Measurements from ENCODE around the gene CNFN.

CNFN gene

GRCh38 chr19:42375415-42376176 is 14.5 kb downstream of the CNFN start:
- no peak for DNase-seq (ENCODE audit: low spot score)

- DNase-seq (ENCODE audit: low spot score), result no peak
Observed at GRCh38 chr19:42374826-42375376, 15.2 kb downstream of the CNFN start.

- no peak for DNase-seq (ENCODE audit: low spot score)
Observed at GRCh38 chr19:42370626-42371175, 19.4 kb downstream of the CNFN start.

DNA sequence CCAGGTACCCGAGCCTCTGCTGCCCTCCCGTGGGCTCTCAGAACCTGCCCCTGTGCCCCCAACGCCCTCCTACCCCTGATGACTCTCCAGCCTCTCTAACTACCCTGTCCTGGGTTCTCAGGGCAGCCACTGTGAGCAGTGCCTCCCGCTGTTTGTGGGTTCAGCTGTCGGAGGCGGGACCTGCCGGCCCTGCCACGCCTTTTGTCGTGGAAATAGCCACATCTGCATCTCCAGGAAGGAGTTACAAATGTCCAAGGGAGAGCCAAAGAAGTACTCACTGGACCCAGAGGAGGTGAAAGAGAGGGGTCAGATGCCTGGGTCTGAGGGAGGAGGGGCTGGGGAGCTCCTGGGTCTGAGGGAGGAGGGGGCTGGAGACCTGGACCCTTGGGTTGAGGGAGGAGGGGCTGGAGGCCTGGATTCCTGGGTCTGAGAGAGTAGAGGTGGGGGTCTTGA is 20.0 kb downstream of the CNFN start:
- no peak for DNase-seq (ENCODE audit: low spot score)

GRCh38 chr19:42369433-42370067 is 20.5 kb downstream of the CNFN start:
- no peak for DNase-seq (ENCODE audit: low spot score)

DNA sequence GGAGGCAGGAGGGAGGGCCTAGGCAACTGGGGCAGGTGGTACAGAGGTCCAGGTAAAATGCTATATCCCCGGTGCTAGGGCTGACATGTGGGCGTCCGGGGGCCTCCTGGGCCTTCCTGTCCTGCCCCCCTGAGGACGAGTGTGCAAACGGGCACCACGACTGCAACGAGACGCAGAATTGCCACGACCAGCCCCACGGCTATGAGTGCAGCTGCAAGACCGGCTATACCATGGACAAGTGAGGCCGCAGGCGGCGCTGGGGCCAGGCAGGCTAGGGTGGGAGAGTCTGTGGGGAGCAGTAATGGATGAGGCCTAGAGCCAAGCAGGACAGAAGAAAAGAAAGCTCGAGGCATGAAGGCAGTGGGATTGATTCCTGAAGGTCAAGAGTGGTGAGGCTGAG is 21.3 kb downstream of the CNFN start:
- DNase-seq (ENCODE audit: low spot score), result no peak

- no peak for DNase-seq (ENCODE audit: low spot score)
Observed at GRCh38 chr19:42368360-42368759, 21.7 kb downstream of the CNFN start.

GRCh38 chr19:42367929-42368328 is 22.2 kb downstream of the CNFN start:
- no peak for DNase-seq (ENCODE audit: low spot score)

- no peak for DNase-seq (ENCODE audit: low spot score)
Observed at GRCh38 chr19:42366673-42367072, 23.4 kb downstream of the CNFN start.

DNA sequence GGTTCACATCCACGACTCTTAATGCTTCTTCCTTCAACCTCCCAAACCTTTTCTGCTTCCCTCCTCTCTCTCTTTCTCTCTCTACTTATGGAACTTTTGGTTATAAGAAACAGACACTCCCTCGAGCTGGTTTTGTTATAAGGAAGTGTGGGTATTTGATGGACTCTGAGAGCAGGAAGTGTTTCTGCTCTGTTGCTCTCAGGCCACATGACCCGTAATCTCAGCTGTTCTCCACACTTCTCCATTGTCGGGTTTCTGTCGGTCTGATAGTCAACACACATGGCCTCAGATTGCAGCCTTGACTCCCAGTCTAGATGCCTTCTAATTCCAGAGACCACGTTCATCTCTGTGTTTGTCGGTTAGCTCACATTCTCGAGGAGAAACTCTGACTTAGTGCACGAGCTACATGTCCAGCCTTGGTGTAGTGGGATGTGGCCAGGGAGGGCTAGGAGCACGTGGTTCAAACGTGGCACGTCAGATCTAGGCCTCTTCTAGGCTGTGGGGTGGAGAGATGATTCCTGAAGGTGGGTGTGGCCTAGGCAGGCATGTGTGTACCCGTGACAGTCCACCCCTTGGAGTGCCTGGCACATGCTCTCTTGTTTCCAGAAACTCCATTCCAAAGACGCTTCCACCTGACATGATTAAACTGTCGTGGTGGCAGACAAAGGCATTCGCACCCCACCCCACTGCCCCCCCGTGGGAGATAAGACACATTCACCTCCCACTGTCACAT is 26.3 kb downstream of the CNFN start:
- no peak for DNase-seq (ENCODE audit: low spot score)

DNA sequence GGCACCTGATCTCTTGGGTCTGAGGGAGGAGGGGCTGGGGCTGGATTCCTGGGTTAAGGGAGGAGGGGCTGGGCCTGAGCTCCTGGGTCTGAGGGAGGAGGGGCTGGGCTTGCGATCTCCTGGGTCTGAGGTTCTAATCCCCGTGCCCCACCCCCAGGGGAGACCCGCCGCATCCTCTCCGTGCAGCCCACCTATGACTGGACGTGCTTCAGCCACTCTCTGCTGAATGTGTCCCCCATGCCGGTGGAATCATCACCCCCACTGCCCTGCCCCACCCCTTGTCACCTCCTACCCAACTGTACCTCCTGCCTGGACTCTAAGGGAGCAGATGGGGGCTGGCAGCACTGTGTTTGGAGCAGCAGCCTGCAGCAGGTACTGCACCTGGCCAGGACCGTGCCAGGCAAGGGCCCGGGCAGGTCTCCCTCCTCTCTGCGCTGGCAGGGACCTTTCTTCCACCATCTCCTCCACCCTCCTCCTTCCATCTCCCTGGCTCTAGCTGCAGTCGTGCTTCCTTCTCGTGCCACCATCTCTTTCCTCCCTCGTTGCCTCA is 27.1 kb downstream of the CNFN start:
- no peak for DNase-seq (ENCODE audit: low spot score)

DNA sequence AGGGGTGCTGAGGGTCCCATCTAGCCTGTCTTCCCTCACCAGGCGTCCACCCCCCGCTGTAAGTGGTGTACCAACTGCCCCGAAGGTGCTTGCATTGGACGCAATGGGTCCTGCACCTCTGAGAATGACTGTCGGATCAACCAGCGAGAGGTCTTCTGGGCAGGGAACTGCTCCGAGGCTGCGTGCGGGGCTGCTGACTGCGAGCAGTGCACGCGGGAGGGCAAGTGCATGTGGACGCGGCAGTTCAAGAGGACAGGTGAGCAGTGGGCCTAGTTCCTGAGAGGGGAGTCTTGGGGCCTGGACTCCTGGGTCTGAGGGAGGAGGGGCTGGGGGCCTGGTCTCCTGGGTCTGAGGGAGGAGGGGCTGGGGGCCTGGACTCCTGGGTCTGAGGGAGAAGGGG is 27.8 kb downstream of the CNFN start:
- DNase-seq (ENCODE audit: low spot score), result no peak

- no peak for DNase-seq (ENCODE audit: low spot score)
Observed at GRCh38 chr19:42361545-42361910, 28.6 kb downstream of the CNFN start.

GRCh38 chr19:42360787-42361544 is 29.1 kb downstream of the CNFN start:
- DNase-seq (ENCODE audit: low spot score), result no peak

GRCh38 chr19:42357290-42357689 is 32.8 kb downstream of the CNFN start:
- no peak for DNase-seq (ENCODE audit: low spot score)

DNA sequence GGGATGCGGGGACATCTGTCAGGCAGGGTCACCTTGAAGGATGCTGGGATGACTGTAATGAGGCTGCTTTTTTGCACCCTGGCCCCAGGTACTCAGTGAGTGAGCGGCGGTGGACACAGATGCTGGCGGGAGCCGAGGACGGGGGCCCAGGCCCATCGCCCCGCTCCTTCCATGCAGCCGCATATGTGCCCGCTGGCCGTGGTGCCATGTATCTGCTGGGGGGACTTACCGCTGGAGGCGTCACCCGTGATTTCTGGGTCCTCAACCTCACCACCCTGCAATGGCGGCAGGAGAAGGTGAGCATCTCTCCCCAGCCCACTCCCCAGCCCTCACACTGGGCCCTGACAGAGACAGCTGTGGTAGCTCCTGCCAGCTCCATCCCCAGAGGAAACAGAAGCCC is 33.4 kb downstream of the CNFN start:
- no peak for DNase-seq (ENCODE audit: low spot score)

DNA sequence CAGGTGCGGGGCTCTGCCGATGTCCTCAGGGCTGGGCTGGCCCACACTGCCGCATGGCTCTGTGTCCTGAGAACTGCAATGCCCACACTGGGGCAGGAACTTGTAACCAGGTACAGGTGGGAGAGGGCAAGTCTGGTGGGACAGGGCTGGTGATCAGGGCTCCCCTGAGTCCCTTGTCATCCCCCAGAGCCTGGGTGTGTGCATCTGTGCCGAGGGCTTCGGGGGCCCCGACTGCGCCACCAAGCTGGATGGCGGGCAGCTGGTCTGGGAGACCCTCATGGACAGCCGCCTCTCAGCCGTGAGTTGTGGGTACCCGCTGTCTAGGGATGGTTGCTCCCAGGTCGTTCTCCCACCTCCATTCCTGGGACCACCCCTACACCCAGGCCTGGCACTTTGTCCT is 34.2 kb downstream of the CNFN start:
- DNase-seq (ENCODE audit: low spot score), result no peak

- DNase-seq (ENCODE audit: low spot score), result no peak
Observed at GRCh38 chr19:42353341-42354015, 36.6 kb downstream of the CNFN start.

DNA sequence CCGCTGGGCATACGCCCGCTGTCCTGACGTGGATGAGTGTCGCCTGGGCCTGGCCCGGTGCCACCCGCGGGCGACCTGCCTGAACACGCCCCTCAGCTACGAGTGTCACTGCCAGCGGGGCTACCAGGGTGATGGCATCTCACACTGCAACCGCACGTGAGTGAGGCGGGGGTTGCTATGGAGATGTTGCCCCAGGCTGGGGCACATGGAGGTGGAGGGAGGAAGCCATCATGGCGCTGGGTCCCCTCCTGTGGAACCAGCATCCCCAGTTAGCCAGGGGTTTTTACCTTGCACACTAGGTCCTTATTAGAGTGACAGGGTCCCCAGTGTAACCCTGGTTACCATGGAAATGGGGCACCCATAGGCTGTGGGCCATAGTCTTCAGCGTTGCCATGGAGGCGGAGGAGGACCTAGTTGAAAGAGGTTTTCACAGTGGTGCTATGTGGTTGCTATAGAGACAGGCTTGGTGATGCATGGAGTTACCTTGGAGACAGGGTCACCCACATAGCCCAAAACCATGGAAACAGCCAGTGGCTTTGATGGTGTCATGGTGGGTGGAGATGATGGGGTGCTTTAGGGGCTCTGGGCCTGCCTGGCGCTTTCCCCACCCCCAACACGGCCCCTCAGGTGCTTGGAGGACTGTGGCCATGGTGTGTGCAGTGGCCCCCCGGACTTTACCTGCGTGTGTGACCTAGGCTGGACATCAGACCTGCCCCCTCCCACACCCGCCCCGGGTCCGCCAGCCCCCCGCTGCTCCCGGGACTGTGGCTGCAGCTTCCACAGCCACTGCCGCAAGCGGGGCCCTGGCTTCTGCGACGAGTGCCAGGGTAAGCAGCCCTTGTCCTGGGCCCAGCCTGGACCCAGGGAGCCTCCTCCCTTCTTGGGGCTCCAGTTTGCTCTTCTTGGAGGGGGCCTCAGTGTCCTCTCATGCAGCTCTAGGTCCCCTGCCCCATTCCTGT is 37.5 kb downstream of the CNFN start:
- DNase-seq (ENCODE audit: low spot score), result no peak

Measured in HuH-7.5 (cell line).